K562 (cell line): ENCODE results near the gene CRYM. TPM values are rescaled to one million over a fixed set of nuclear protein-coding genes. Genes with fewer than 3 reads are reported as not detected.
A peak's percentile ranks its signal among the peaks of the same experiment; 100 is the strongest.

Source experiments
- BCL6 ChIP-seq: fragments of 250-450 bp; sonication (Bioruptor Pico); IDR thresholded peaks from 2 replicates; pipeline ENCODE4 v1.4.0; 2020
- CC2D1A ChIP-seq: fragments of 450-650 bp; IDR thresholded peaks from 2 replicates; pipeline ENCODE4 v1.6.1; 2017; ENCODE audit warnings: mild to moderate bottlenecking
- CTBP1 ChIP-seq: fragments of 450-650 bp; IDR thresholded peaks from 2 replicates; pipeline ENCODE4 v1.6.1; 2016; ENCODE audit warnings: borderline replicate concordance
- ETS2 ChIP-seq: IDR thresholded peaks from 2 replicates; pipeline ENCODE4 v1.6.1; 2016; ENCODE audit warnings: borderline replicate concordance, missing genetic modification characterization, mild to moderate bottlenecking, moderate library complexity, missing compliant biosample characterization; ENCODE audit not compliant: poor library complexity, severe bottlenecking
- FOXK1 ChIP-seq: sonication (generic); formaldehyde crosslinking; IDR thresholded peaks from 2 replicates; pipeline ENCODE4 v1.8.0; 2022; ENCODE audit warnings: missing genetic modification reagents, mild to moderate bottlenecking, borderline replicate concordance
- NFATC3 ChIP-seq: fragments of 450-650 bp; IDR thresholded peaks from 2 replicates; pipeline ENCODE4 v1.6.1; 2017; ENCODE audit warnings: mild to moderate bottlenecking
- RB1 ChIP-seq: fragments of 450-650 bp; IDR thresholded peaks from 2 replicates; pipeline ENCODE4 v1.6.1; 2017; ENCODE audit warnings: low read depth, mild to moderate bottlenecking
- SMARCC2 ChIP-seq: fragments of 450-650 bp; IDR thresholded peaks from 2 replicates; pipeline ENCODE4 v1.6.1; 2017; ENCODE audit warnings: antibody characterized with exemption, moderate library complexity, mild to moderate bottlenecking, low read depth
- SMARCE1 ChIP-seq: fragments of 450-650 bp; IDR thresholded peaks from 2 replicates; pipeline ENCODE4 v1.7.1; 2016; ENCODE audit warnings: mild to moderate bottlenecking
- ZNF695 ChIP-seq: fragments of 450-650 bp; formaldehyde crosslinking; IDR thresholded peaks from 2 replicates; pipeline ENCODE4 v1.4.0; 2020; ENCODE audit warnings: mild to moderate bottlenecking, moderate library complexity
- polyA plus RNA-seq, 8 experiments: library from polyadenylated mRNA; depleted of rRNA in 4 of 8; stranded (reverse) in 5 of 8; unstranded in 3 of 8; fragments of >200 nt; fragmentation: Nextera tagmentation in 2 of 8; fragmentation: Illumina TruSeq in 1 of 8; extraction: Ambion mirVana in 2 of 8; extraction: Trizol in 1 of 8; gene quantifications; 2 replicates each; pipeline versions ENCODE4 v1.2.1 to v1.2.3, GENCODE V29; 2011 to 2014; ENCODE audit warnings: inconsistent platforms in 1 of 8, missing spikeins in 1 of 8
- total RNA-seq, 7 experiments: library from RNA; depleted of rRNA in 6 of 7; stranded (reverse); fragments of >200 nt in 6 of 7; fragmentation: Illumina TruSeq in 2 of 7; extraction: Trizol in 2 of 7; gene quantifications; 2 replicates each; pipeline versions ENCODE4 v1.2.1 to v1.2.3, GENCODE V29; 2011 to 2021; ENCODE audit warnings: low replicate concordance in 1 of 7
- TF ChIP-seq, protein P1 (sequence below): fragments of 450-650 bp; formaldehyde crosslinking; IDR thresholded peaks from 2 replicates; pipeline ENCODE4 v1.4.0; 2020; ENCODE audit warnings: mild to moderate bottlenecking, mixed read lengths
- TF ChIP-seq, protein P2 (sequence below): fragments of 450-650 bp; IDR thresholded peaks from 2 replicates; pipeline ENCODE4 v1.6.1; 2016; ENCODE audit warnings: missing biosample characterization, missing genetic modification characterization
- TF ChIP-seq, protein P3 (sequence below): fragments of 450-650 bp; formaldehyde crosslinking; IDR thresholded peaks from 2 replicates; pipeline ENCODE4 v1.4.0; 2020; ENCODE audit warnings: mild to moderate bottlenecking, moderate library complexity
- TF ChIP-seq, protein P4 (sequence below), 3 experiments: IDR thresholded peaks in 2 of 3; conservative IDR thresholded peaks in 1 of 3; 2 replicates each; pipeline ENCODE4 v1.5.1; 2011 to 2012; ENCODE audit warnings: low read length in 3 of 3, mild to moderate bottlenecking in 3 of 3, control low read depth in 2 of 3, improper control_type of control experiment in 1 of 3, inconsistent platforms in 1 of 3, low read depth in 1 of 3, mixed read lengths in 1 of 3, moderate library complexity in 1 of 3; ENCODE audit not compliant: insufficient read depth in 2 of 3
- TF ChIP-seq, protein P5 (sequence below): sonication (generic); formaldehyde crosslinking; IDR thresholded peaks from 2 replicates; pipeline ENCODE4 v1.8.0; 2023; ENCODE audit warnings: mild to moderate bottlenecking, missing genetic modification reagents
- TF ChIP-seq, protein P6 (sequence below): IDR thresholded peaks from 3 replicates; pipeline ENCODE4 v1.6.1; 2011; ENCODE audit warnings: borderline replicate concordance, mild to moderate bottlenecking, moderate library complexity; ENCODE audit not compliant: insufficient read length; ENCODE audit errors: extremely low read depth

Gene CRYM
- total and polyA plus RNA-seq, 9 of the 15 experiments (the other 6 are each of a cell fraction or from before 2014, with no cell fraction given) = 0.08 to 0.98 (median 0.47) TPM

DNA sequence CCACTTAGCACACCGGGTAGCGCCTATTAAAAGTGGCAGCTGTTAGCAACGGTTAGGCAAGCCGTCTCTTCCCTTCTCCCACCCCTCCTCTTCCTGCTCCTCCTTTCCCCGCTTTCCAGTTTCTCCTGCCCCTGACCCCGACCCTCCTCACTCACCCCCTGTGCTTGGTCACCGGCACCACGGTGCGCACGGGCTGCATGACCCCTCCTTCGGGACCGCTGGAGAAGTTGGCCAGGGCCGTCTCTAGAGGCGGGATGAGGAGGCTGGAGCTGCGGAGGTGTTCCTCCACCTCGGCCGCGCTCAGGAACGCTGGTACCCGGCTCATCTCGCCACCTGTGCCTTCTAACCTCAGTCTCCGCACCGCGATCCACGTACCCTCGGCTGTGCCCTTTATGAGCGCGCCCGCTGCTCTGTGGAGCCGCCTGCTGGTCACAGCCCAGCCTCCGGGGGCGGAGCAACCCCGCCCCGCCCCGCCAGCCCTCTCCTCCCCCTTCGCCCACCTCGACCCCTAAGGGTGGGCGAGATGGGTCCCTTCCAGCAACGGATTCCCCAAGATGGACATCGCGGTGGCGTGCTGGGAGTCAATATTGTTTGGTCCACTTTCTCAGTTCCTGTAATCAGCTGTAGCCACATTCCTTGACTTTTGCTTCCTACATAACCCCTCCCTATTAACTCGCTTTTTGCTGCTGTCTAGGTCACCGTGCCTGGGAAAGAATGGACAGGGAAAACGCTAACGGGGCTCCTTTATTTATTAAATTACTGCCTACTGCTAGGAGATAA lies at the start of gene CRYM (continued):
- TF ChIP-seq, protein P1, sequence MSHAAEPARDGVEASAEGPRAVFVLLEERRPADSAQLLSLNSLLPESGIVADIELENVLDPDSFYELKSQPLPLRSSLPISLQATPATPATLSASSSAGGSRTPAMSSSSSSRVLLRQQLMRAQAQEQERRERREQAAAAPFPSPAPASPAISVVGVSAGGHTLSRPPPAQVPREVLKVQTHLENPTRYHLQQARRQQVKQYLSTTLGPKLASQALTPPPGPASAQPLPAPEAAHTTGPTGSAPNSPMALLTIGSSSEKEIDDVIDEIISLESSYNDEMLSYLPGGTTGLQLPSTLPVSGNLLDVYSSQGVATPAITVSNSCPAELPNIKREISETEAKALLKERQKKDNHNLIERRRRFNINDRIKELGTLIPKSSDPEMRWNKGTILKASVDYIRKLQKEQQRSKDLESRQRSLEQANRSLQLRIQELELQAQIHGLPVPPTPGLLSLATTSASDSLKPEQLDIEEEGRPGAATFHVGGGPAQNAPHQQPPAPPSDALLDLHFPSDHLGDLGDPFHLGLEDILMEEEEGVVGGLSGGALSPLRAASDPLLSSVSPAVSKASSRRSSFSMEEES (CRISPR knock-in tag) = no peak
- TF ChIP-seq NFATC3 (no peak), SMARCE1 (peak; percentile 39; the same call in 1 of the 2 replicates), FOXK1 (CRISPR knock-in tag) (0 out of 2 replicates have a peak, but pooled peaks have one; percentile 41), ETS2 (tag) (no peak), ZNF695 (CRISPR knock-in tag) (no peak), CC2D1A (no peak), SMARCC2 (peak; percentile 34; the same call in 1 of the 2 replicates), RB1 (peak; percentile 63; the same call in 1 of the 2 replicates), CTBP1 (peak; percentile 62; the same call in 1 of the 2 replicates), BCL6 (CRISPR knock-in tag) (no peak)
- TF ChIP-seq, protein P2, sequence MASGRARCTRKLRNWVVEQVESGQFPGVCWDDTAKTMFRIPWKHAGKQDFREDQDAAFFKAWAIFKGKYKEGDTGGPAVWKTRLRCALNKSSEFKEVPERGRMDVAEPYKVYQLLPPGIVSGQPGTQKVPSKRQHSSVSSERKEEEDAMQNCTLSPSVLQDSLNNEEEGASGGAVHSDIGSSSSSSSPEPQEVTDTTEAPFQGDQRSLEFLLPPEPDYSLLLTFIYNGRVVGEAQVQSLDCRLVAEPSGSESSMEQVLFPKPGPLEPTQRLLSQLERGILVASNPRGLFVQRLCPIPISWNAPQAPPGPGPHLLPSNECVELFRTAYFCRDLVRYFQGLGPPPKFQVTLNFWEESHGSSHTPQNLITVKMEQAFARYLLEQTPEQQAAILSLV (tag) = no peak
- TF ChIP-seq, protein P3, sequence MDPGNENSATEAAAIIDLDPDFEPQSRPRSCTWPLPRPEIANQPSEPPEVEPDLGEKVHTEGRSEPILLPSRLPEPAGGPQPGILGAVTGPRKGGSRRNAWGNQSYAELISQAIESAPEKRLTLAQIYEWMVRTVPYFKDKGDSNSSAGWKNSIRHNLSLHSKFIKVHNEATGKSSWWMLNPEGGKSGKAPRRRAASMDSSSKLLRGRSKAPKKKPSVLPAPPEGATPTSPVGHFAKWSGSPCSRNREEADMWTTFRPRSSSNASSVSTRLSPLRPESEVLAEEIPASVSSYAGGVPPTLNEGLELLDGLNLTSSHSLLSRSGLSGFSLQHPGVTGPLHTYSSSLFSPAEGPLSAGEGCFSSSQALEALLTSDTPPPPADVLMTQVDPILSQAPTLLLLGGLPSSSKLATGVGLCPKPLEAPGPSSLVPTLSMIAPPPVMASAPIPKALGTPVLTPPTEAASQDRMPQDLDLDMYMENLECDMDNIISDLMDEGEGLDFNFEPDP (CRISPR knock-in tag) = no peak
- TF ChIP-seq, protein P4, sequence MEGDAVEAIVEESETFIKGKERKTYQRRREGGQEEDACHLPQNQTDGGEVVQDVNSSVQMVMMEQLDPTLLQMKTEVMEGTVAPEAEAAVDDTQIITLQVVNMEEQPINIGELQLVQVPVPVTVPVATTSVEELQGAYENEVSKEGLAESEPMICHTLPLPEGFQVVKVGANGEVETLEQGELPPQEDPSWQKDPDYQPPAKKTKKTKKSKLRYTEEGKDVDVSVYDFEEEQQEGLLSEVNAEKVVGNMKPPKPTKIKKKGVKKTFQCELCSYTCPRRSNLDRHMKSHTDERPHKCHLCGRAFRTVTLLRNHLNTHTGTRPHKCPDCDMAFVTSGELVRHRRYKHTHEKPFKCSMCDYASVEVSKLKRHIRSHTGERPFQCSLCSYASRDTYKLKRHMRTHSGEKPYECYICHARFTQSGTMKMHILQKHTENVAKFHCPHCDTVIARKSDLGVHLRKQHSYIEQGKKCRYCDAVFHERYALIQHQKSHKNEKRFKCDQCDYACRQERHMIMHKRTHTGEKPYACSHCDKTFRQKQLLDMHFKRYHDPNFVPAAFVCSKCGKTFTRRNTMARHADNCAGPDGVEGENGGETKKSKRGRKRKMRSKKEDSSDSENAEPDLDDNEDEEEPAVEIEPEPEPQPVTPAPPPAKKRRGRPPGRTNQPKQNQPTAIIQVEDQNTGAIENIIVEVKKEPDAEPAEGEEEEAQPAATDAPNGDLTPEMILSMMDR (IDR thresholded peaks at IDR 0.05 in 2 of 3, conservative IDR thresholded peaks at IDR 0.05 in 1 of 3; ENCODE audit: insufficient read depth in 2 of 3, low read depth in 1 of 3, low read length in 3 of 3) = peak; percentile 69 to 84 (median 78)
- TF ChIP-seq, protein P5, sequence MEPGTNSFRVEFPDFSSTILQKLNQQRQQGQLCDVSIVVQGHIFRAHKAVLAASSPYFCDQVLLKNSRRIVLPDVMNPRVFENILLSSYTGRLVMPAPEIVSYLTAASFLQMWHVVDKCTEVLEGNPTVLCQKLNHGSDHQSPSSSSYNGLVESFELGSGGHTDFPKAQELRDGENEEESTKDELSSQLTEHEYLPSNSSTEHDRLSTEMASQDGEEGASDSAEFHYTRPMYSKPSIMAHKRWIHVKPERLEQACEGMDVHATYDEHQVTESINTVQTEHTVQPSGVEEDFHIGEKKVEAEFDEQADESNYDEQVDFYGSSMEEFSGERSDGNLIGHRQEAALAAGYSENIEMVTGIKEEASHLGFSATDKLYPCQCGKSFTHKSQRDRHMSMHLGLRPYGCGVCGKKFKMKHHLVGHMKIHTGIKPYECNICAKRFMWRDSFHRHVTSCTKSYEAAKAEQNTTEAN (CRISPR knock-in tag) = 0 out of 2 replicates have a peak, but pooled peaks have one; percentile 80
- TF ChIP-seq, protein P6, sequence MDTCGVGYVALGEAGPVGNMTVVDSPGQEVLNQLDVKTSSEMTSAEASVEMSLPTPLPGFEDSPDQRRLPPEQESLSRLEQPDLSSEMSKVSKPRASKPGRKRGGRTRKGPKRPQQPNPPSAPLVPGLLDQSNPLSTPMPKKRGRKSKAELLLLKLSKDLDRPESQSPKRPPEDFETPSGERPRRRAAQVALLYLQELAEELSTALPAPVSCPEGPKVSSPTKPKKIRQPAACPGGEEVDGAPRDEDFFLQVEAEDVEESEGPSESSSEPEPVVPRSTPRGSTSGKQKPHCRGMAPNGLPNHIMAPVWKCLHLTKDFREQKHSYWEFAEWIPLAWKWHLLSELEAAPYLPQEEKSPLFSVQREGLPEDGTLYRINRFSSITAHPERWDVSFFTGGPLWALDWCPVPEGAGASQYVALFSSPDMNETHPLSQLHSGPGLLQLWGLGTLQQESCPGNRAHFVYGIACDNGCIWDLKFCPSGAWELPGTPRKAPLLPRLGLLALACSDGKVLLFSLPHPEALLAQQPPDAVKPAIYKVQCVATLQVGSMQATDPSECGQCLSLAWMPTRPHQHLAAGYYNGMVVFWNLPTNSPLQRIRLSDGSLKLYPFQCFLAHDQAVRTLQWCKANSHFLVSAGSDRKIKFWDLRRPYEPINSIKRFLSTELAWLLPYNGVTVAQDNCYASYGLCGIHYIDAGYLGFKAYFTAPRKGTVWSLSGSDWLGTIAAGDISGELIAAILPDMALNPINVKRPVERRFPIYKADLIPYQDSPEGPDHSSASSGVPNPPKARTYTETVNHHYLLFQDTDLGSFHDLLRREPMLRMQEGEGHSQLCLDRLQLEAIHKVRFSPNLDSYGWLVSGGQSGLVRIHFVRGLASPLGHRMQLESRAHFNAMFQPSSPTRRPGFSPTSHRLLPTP = no peak
